ENCODE data around the gene TBC1D8.

DNA sequence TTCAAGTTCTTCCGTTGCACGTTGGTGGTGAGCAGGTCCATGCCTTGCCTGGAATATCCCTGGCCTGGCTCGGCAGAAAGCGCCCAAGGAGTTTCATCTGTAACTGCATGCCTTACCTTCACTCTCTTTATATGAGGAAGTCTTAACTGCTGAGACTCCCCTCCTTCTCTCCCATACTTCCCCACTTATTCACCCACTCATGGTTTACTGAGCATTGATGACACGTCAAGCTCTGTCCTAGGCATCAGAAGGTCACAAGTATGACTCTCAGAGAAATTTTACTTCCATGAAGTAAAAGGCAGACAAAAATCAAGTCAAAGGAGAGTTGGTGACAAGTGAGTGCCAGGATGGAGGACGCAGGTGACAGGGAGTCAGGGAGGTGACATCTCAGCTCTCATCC is 68.2 kb downstream of the TBC1D8 start:
- TF ChIP-seq, protein P1, sequence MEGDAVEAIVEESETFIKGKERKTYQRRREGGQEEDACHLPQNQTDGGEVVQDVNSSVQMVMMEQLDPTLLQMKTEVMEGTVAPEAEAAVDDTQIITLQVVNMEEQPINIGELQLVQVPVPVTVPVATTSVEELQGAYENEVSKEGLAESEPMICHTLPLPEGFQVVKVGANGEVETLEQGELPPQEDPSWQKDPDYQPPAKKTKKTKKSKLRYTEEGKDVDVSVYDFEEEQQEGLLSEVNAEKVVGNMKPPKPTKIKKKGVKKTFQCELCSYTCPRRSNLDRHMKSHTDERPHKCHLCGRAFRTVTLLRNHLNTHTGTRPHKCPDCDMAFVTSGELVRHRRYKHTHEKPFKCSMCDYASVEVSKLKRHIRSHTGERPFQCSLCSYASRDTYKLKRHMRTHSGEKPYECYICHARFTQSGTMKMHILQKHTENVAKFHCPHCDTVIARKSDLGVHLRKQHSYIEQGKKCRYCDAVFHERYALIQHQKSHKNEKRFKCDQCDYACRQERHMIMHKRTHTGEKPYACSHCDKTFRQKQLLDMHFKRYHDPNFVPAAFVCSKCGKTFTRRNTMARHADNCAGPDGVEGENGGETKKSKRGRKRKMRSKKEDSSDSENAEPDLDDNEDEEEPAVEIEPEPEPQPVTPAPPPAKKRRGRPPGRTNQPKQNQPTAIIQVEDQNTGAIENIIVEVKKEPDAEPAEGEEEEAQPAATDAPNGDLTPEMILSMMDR (IDR thresholded peaks at IDR 0.05), result no peak
- no peak for TF ChIP-seq POLR2A (IDR thresholded peaks at IDR 0.05)

All from esophagus squamous epithelium (tissue), 4 donors.